Sigmoid colon (tissue), 7 donors: ENCODE measurements around the gene EEA1. TPM values are rescaled to one million over a fixed set of nuclear protein-coding genes. Genes with fewer than 3 reads are reported as not detected.

Source experiments
- DNase-seq: peaks from one replicate; pipeline ENCODE4 v3.0.0-alpha.2; 2019
- H3K27ac ChIP-seq, 4 donors: fragments of 200-600 bp; sonication (generic); one replicate each; pipeline ENCODE4 v1.5.1; 2016 to 2019; ENCODE audit warnings: mild to moderate bottlenecking in 1 of 4
- H3K27me3 ChIP-seq, 3 donors: fragments of 200-600 bp; sonication (generic); one replicate each; pipeline ENCODE4 v1.5.1; 2019; ENCODE audit warnings: mild to moderate bottlenecking in 1 of 3
- H3K36me3 ChIP-seq, 4 donors: fragments of 200-600 bp; sonication (generic); one replicate each; pipeline ENCODE4 v1.5.1; 2016 to 2019
- H3K4me1 ChIP-seq, 4 donors: fragments of 200-600 bp; sonication (generic); one replicate each; pipeline ENCODE4 v1.5.1; 2017 to 2019
- H3K4me3 ChIP-seq, 4 donors: fragments of 200-600 bp; sonication (generic); one replicate each; pipeline ENCODE4 v1.5.1; 2017 to 2019; ENCODE audit warnings: mild to moderate bottlenecking in 2 of 4, moderate library complexity in 1 of 4
- H3K9me3 ChIP-seq, 4 donors: fragments of 200-600 bp in 3 of 4; sonication (generic) in 3 of 4; one replicate each; pipeline versions ENCODE4 v1.5.1 to v1.6.1; 2013 to 2019
- EP300 ChIP-seq, 4 donors: sonication (generic); formaldehyde crosslinking; IDR thresholded peaks; one replicate each; pipeline ENCODE4 v1.6.1; 2017; ENCODE audit warnings: antibody characterized with exemption in 4 of 4
- POLR2A ChIP-seq, 2 donors: fragments of 450-650 bp; IDR thresholded peaks; one replicate each; pipeline ENCODE4 v1.6.1; 2016; ENCODE audit warnings: antibody characterized with exemption in 2 of 2, mild to moderate bottlenecking in 2 of 2, moderate library complexity in 2 of 2
- POLR2AphosphoS5 ChIP-seq, 4 donors: sonication (generic); formaldehyde crosslinking; IDR thresholded peaks; one replicate each; pipeline ENCODE4 v1.6.1; 2017; ENCODE audit warnings: antibody characterized with exemption in 4 of 4
- WGBS, 2 donors: extraction: QIAGEN DNeasy Blood & Tissue Kit; methylation state at CpG; one replicate each; pipeline ENCODE4 v1.1.7; 2013; 5-methylcytosine and 5-hydroxymethylcytosine counted together
- intact Hi-C: fragments of 100-400 bp; cut with DNase I; formaldehyde crosslinking; loops from one replicate; pipeline ENCODE4 v1.15.1; 2023
- polyA plus RNA-seq, 3 donors: library from polyadenylated mRNA; stranded (reverse); fragments of 200-250 nt; gene quantifications; one replicate each; pipeline ENCODE4 v1.2.3, GENCODE V29; 2013
- total RNA-seq, 4 donors: library from RNA; depleted of rRNA; stranded (reverse); fragments of >200 nt; gene quantifications; one replicate each; pipeline ENCODE4 v1.1.0, GENCODE V29; 2016
- TF ChIP-seq, protein P1 (sequence below), 4 experiments: fragments of 450-650 bp in 3 of 4; fragments of 200-600 bp in 1 of 4; IDR thresholded peaks; one replicate each; pipeline ENCODE4 v1.5.1; 2016 to 2019; ENCODE audit warnings: antibody characterized with exemption in 4 of 4, mild to moderate bottlenecking in 3 of 4, moderate library complexity in 2 of 4
- donor health status: healthy with polysubstance abuse.
- donor health status: Bipolar disorder and iron deficiency.
- donor health status: healthy.

The EEA1 gene
- total and polyA plus RNA-seq, 7 donors: 3.0 to 40.2 (median 17.9) TPM

DNA sequence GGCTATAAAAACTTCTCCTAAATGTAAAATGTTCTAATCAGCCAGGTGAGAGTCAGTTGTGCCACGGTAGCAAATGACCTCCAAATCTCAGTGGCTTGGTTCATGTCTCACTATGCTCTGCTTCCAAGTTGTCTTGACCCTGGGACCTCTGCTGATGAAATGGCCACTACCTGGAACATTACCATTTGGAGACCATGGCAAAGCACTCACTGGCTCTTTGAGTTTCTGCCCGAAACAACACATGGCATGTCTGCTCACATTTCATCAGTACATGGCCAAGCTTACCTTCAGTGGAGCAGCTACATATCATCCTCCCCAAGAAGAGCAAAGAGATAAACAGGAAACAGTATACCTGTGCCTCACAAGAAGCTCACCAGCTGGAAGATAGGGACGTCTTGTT lies 186.1 kb downstream of the EEA1 start:
- intact Hi-C loops: no loop called here
- H3K27ac ChIP-seq: no peak overlapping the region
- TF ChIP-seq POLR2AphosphoS5 (IDR thresholded peaks at IDR 0.05) (no peak), POLR2A (IDR thresholded peaks at IDR 0.05) (no peak), EP300 (IDR thresholded peaks at IDR 0.05) (no peak)
- TF ChIP-seq, protein P1, sequence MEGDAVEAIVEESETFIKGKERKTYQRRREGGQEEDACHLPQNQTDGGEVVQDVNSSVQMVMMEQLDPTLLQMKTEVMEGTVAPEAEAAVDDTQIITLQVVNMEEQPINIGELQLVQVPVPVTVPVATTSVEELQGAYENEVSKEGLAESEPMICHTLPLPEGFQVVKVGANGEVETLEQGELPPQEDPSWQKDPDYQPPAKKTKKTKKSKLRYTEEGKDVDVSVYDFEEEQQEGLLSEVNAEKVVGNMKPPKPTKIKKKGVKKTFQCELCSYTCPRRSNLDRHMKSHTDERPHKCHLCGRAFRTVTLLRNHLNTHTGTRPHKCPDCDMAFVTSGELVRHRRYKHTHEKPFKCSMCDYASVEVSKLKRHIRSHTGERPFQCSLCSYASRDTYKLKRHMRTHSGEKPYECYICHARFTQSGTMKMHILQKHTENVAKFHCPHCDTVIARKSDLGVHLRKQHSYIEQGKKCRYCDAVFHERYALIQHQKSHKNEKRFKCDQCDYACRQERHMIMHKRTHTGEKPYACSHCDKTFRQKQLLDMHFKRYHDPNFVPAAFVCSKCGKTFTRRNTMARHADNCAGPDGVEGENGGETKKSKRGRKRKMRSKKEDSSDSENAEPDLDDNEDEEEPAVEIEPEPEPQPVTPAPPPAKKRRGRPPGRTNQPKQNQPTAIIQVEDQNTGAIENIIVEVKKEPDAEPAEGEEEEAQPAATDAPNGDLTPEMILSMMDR (IDR thresholded peaks at IDR 0.05): no peak
- no peak overlapping the region for H3K4me3 ChIP-seq
- H3K4me1 ChIP-seq: no peaks in the 10 kb centered on the region
- no peaks in the 10 kb centered on the region for H3K36me3 ChIP-seq
- no peaks in the 10 kb centered on the region for H3K27me3 ChIP-seq
- DNase-seq: no peak
- no peaks in the 10 kb centered on the region for H3K9me3 ChIP-seq
- 87 to 93% methylated on average over 3 of the region's 3 CpGs for WGBS, 2 donors

DNA sequence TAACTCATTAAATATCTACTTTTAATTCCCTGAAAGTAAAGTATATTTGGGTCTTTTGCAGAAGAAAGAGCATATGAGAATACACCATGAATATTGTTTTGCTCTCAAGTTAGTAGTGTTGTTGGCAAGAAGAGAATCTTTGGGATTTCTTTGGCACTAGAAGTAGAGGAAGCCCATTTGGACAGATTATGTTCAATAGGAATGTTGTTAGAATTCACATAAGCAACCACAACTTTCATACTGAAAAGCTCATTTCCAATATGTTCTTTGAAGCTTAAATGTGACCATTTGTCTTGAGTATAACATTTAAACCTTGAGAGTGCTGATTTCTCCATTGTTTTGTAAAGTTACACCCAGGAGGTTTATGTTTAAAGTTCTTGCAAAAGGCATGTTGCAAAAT lies 188.7 kb downstream of the EEA1 start:
- H3K27ac ChIP-seq: no peak overlapping the region
- intact Hi-C loops: no loop called here
- H3K9me3 ChIP-seq: no peaks in the 10 kb centered on the region
- no peaks in the 10 kb centered on the region for H3K36me3 ChIP-seq
- TF ChIP-seq EP300 (IDR thresholded peaks at IDR 0.05): no peak
- no peak overlapping the region for H3K4me3 ChIP-seq
- peaks cover 0 to under 1% (median 0%) of the 10 kb centered on the region in 4 donors for H3K4me1 ChIP-seq
- DNase-seq: no peak
- H3K27me3 ChIP-seq: no peaks in the 10 kb centered on the region

DNA sequence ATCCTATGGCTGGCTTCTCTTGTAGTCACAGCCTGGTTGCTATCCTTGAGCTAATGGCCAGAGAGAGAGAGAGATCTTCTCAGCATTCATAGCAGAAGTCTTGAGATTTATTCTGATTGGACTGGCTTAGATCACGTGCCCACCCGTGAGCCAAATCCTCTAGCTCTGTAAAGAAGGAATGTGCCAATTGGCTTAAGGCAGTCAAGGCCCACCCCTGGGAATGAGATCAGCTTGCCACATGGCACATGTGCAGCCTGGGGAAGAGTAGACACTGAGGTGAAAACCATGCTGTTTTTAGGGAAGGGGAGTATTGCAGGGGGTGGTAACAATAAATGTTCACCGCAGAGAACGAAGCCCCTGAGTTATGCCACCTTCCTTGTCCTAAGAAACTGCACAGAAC lies 190.0 kb downstream of the EEA1 start:
- H3K4me1 ChIP-seq: peaks cover 0 to 7% (median 2%) of the 10 kb centered on the region in 4 donors
- 88 to 89% methylated on average over 4 of the region's 4 CpGs for WGBS, 2 donors
- intact Hi-C loops: no loop called here
- no peaks in the 10 kb centered on the region for H3K27me3 ChIP-seq
- TF ChIP-seq POLR2A (IDR thresholded peaks at IDR 0.05) (no peak), EP300 (IDR thresholded peaks at IDR 0.05) (no peak)
- TF ChIP-seq, protein P1 (IDR thresholded peaks at IDR 0.05): no peak
- no peak for DNase-seq
- H3K9me3 ChIP-seq: no peaks in the 10 kb centered on the region
- no peaks in the 10 kb centered on the region for H3K36me3 ChIP-seq
- H3K4me3 ChIP-seq: no peak overlapping the region
- no peak overlapping the region for H3K27ac ChIP-seq

DNA sequence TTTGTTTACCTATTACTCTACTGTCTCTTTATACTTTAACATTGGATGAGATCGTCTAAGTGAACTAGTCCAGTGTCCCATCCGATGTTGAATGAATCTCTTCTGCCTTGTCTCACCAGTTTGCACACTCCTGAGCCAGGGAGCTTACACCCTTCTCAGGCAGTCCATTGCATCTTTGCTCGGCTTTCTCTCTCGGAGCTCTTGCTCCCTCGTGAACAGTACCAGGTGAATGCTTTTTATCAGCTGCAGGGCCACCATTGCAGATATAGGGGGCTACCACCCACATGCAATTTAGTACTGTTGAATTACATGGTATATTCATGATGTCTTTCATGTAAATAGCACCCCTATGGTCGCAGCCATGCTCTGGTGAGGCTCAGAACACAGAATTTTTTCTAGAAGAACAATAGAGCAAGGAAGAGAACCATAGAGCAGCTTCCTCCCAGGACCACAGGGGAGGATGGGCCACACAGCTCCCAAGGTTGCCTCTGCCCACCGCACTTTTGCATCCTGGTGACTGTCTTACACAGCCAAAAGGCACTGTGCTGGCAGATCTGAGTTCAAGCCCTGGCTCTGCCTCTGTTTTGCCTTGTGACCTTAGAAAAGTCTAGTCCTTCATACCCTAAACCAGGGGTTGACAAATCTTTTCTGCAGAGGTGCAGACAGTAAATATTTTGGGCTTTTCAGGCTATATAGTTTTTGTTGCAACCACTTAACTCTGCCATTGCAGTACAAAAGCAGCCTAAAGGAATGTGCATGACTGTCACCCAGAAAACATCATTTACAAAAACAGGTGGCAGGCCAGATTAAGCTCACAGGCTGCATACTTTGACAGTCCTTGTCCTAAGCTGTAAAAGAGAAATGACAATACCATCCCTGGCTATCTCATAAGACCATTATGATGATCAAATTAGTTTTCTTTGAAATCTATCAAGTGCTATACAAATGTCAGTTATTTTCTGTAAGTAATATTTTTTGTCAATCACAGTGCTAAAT lies 190.9 kb downstream of the EEA1 start:
- Histone ChIP-seq H3K36me3 (no peaks in the 10 kb centered on the region), H3K27ac (no peak overlapping the region), H3K27me3 (no peaks in the 10 kb centered on the region), H3K4me3 (no peak overlapping the region), H3K4me1 (peaks cover 0 to 7% (median 2%) of the 10 kb centered on the region in 4 donors), H3K9me3 (no peaks in the 10 kb centered on the region)
- DNase-seq: no peak
- no peak for TF ChIP-seq EP300 (IDR thresholded peaks at IDR 0.05)
- no peak for TF ChIP-seq POLR2AphosphoS5 (IDR thresholded peaks at IDR 0.05)
- no peak for TF ChIP-seq POLR2A (IDR thresholded peaks at IDR 0.05)
- TF ChIP-seq, protein P1 (IDR thresholded peaks at IDR 0.05): no peak
- 90 to 92% methylated on average over 7 of the region's 7 CpGs for WGBS, 2 donors
- intact Hi-C loops: no loop called here

DNA sequence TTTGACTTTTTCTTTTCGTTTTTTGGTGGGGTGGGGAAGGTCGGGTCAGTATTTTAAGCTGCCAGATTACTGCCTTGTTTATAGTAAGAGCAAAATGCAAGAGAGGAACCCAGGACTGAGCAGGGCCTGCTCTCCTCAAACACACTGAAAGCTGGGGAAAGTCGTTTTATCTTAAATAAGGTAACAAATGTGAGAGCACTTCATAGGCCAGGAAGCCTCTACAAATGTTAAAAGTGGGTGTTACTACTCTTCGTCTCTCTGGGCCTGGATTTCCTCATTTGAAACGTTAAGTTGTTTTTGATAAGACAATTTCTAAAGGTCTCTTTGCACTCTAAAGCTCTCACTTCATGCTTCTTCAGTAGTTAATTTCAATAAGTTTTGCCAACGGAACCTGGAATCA lies 192.5 kb downstream of the EEA1 start:
- Histone ChIP-seq H3K36me3 (no peaks in the 10 kb centered on the region), H3K27me3 (no peaks in the 10 kb centered on the region), H3K4me3 (no peak overlapping the region), H3K4me1 (peaks cover 0 to 7% (median 2%) of the 10 kb centered on the region in 4 donors), H3K27ac (no peak overlapping the region), H3K9me3 (no peaks in the 10 kb centered on the region)
- intact Hi-C loops: no loop called here
- 77 to 81% methylated on average over 6 of the region's 6 CpGs for WGBS, 2 donors
- no peak for DNase-seq
- TF ChIP-seq POLR2A (IDR thresholded peaks at IDR 0.05): no peak
- TF ChIP-seq, protein P1 (IDR thresholded peaks at IDR 0.05): no peak
